AG20443 (cell line): ENCODE results near the gene HSFX1.

Source experiments
- DNase-seq: peaks from one replicate; pipeline ENCODE4 v3.0.0; 2012; ENCODE audit warnings: low spot score, mixed read lengths

Gene HSFX1

DNA sequence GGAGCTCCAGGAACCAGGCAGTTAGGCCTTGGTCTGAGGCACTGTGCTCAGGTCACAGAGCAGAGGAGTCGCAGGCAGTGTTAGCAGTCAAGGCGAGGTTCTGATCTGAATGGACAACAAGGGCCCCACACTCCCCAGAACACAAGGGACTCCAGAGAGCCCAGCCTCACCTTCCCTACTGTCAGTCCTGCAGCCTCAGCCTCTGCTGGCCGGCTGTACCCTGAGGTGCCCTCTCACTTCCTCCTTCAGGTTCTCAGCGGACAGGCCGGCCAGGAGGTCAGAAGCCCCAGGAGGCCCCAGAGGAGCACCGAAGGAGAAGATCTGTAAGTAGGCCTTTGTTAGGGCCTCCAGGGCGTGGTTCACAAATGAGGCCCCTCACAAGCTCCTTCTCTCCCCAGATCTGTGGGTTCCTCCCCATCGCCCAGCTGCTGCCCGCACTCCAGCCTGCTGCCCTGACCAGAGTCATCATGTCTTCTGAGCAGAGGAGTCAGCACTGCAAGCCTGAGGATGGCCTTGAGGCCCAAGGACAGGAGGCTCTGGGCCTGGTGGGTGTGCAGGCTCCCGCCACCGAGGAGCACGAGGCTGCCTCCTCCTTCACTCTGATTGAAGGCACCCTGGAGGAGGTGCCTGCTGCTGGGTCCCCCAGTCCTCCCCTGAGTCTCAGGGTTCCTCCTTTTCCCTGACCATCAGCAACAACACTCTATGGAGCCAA, 34.0 kb downstream of the HSFX1 start:
- DNase-seq: no peak

DNA sequence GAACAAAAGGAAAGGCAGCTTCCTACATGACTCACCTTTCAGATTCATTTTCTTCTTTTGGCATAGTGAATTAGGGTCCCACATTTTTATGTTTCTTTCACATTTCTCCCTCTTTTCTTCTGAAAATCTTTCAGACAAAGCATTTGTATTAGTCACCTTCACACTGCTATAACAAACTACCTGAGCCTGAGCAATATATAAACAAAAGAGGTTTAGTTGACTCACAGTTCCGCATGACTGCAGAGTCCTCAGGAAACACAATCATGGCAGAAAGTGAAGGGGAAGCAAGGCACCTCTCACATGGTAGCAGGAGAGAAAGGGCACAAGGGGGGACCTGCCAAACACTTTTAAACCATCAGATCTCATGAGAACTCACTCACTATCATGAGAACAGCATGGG, 44.8 kb downstream of the HSFX1 start:
- no peak for DNase-seq

DNA sequence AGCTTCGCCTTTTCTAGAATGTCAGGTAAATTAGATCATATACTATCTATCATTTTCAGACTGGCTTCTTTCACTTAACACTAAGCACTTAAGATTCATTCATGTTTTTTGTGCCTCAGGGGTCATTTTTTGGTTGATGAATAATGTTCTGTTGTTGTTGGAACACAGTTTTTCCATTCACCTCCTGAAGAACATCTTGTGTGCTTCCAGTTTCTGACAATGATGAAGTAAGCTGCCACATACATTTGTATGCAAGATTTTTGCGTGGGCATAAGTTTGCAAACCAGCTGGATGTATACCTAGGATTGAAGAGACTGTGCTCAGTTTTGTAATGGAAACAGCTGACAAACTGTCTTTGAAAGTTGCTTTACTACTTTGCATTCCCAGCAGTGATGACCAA, 45.5 kb downstream of the HSFX1 start:
- no peak for DNase-seq

DNA sequence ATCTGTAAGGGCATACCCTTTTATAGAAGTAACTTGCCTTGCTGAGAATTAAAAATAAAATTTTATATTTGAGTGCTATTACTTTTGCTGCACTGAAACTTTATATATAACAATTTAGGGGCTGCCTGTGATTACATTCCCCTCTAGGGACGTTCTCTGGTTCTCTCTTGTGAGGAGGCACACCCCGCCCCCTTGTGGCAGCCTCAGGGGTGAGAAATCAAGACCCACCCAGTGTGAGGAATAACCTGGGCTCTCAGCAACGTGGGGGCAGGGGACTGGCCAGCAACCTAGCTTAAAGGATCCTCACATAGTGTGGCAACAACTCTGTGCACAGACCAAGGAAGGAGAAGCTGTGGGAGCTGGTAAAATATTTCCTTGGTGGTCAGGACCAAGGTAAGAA, 51.6 kb downstream of the HSFX1 start:
- DNase-seq: no peak
